ENCODE data around the gene ELOVL4.

The ELOVL4 gene

DNA sequence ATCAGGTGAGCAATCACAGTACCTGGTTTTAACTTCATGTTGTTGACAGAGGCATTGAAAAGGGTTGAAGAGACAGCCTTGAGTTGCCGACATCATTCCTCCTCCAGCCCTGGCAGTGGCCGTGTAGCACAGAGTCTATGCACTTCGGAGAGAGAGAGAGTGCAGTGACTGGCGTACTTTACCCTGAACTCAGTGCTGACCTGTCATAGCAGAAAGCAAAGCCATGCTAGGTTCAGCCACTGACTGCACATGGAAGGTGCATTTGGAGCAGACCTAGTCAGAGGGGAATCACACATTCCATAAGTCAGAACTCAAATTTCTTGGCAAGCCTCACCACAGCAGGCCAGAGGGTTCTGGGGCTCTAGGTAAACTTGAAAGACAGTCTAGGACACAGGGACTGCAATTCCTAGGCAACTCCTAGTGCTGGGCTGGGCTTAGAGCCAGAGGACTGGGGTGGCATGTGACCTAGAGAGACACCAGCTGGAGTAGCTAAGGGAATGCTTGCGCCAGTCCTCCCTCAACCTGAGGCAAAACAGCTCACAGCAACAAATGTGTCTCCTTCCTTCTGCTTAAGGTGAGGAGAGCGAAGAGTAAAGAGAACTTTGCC is 69.1 kb downstream of the ELOVL4 start:
- Histone ChIP-seq H3K9ac (ENCODE audit: low read depth, low read length) (no peak overlapping the region), H4K20me1 (ENCODE audit: insufficient read depth, low read length) (no peaks in the 10 kb centered on the region), H3K27me3 (ENCODE audit: insufficient read depth, low read length, poor library complexity) (peaks cover 5% of the 10 kb centered on the region), H3K4me3 (ENCODE audit: low read depth in 1 of 2, low read length in 2 of 2) (no peak overlapping the region), H3K9me3 (ENCODE audit: insufficient read depth, low read length, severe bottlenecking) (no peaks in the 10 kb centered on the region), H3K4me1 (ENCODE audit: insufficient read depth, low read length) (no peaks in the 10 kb centered on the region), H3K4me2 (ENCODE audit: insufficient read depth, low read length) (no peak overlapping the region), H3K27ac (ENCODE audit: low read length) (no peak overlapping the region), H3K79me2 (ENCODE audit: insufficient read depth, low read length) (no peaks in the 10 kb centered on the region), H3K36me3 (ENCODE audit: insufficient read depth, low read length) (no peaks in the 10 kb centered on the region), H2AFZ (ENCODE audit: low read depth, low read length) (no peak overlapping the region)
- DNase-seq (no peak), ATAC-seq (ENCODE audit: insufficient read depth, low read depth) (no peak)
- TF ChIP-seq, protein P1, sequence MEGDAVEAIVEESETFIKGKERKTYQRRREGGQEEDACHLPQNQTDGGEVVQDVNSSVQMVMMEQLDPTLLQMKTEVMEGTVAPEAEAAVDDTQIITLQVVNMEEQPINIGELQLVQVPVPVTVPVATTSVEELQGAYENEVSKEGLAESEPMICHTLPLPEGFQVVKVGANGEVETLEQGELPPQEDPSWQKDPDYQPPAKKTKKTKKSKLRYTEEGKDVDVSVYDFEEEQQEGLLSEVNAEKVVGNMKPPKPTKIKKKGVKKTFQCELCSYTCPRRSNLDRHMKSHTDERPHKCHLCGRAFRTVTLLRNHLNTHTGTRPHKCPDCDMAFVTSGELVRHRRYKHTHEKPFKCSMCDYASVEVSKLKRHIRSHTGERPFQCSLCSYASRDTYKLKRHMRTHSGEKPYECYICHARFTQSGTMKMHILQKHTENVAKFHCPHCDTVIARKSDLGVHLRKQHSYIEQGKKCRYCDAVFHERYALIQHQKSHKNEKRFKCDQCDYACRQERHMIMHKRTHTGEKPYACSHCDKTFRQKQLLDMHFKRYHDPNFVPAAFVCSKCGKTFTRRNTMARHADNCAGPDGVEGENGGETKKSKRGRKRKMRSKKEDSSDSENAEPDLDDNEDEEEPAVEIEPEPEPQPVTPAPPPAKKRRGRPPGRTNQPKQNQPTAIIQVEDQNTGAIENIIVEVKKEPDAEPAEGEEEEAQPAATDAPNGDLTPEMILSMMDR (IDR thresholded peaks at IDR 0.05; ENCODE audit: borderline replicate concordance, extremely low read depth, low read length, poor library complexity, severe bottlenecking), result no peak
- TF ChIP-seq EZH2 (IDR thresholded peaks at IDR 0.05; ENCODE audit: borderline replicate concordance, low read depth, low read length, severe bottlenecking), result no peak

DNA sequence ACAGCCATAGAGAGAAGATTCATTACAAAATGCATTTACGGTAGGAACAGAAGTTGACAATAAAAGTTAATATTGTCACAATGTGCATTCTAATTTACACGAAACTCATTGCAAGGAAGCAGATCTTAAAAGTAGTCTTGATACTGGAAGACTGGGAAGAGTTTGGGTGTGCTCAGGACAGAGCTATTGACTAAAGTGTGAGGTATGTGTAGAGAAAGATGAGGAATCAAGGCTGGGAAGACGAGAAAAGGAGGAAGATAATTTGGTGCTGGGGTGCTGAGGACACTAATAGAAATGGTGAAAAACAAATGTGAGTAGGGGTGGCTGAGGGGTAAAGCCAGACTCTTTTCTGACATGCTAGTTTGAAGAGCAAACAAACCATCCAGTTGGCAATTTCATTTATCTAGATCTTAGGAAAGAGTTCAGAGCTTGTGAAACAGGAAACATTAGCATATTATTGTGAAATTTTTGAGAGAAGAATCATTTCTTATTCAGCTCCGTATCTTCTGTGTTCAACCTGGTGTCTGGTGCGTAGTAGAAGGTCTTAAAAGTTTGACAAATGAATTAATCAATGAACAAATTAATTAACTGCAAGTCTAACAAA is 72.7 kb downstream of the ELOVL4 start:
- DNase-seq (no peak), ATAC-seq (ENCODE audit: insufficient read depth, low read depth) (no peak)
- Histone ChIP-seq H3K4me2 (ENCODE audit: insufficient read depth, low read length) (no peak overlapping the region), H2AFZ (ENCODE audit: low read depth, low read length) (no peak overlapping the region), H3K36me3 (ENCODE audit: insufficient read depth, low read length) (no peaks in the 10 kb centered on the region), H3K9me3 (ENCODE audit: insufficient read depth, low read length, severe bottlenecking) (no peaks in the 10 kb centered on the region), H3K79me2 (ENCODE audit: insufficient read depth, low read length) (no peaks in the 10 kb centered on the region), H3K9ac (ENCODE audit: low read depth, low read length) (no peak overlapping the region), H3K27me3 (ENCODE audit: insufficient read depth, low read length, poor library complexity) (peaks cover 5% of the 10 kb centered on the region), H3K4me3 (ENCODE audit: low read depth in 1 of 2, low read length in 2 of 2) (no peak overlapping the region), H4K20me1 (ENCODE audit: insufficient read depth, low read length) (no peaks in the 10 kb centered on the region), H3K27ac (ENCODE audit: low read length) (no peak overlapping the region), H3K4me1 (ENCODE audit: insufficient read depth, low read length) (peaks cover 7% of the 10 kb centered on the region)
- no peak for TF ChIP-seq EZH2 (IDR thresholded peaks at IDR 0.05; ENCODE audit: borderline replicate concordance, low read depth, low read length, severe bottlenecking)
- TF ChIP-seq, protein P1 (IDR thresholded peaks at IDR 0.05; ENCODE audit: borderline replicate concordance, extremely low read depth, low read length, poor library complexity, severe bottlenecking), result no peak

DNA sequence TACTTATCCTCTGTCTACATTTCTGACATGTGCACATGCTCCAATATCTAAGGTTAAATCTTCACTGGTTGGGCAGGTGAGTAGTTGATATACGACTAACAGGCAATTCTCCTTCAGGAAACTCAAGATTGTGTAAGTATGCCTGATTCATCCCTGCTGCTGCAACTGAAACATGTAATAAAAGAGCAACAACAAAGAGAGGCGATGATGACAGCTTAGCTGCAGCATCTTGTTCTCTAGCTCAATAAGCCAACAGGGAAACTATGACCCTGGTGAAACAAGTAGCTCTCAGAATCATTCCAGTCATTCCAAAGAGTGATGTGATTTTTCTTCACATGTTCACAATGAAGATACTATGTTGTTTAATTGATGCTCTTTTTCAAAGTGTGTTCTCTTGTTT is 74.4 kb downstream of the ELOVL4 start:
- no peak overlapping the region for H2AFZ ChIP-seq (ENCODE audit: low read depth, low read length)
- no peak overlapping the region for H3K4me3 ChIP-seq (ENCODE audit: low read depth in 1 of 2, low read length in 2 of 2)
- no peaks in the 10 kb centered on the region for H3K36me3 ChIP-seq (ENCODE audit: insufficient read depth, low read length)
- no peaks in the 10 kb centered on the region for H3K9me3 ChIP-seq (ENCODE audit: insufficient read depth, low read length, severe bottlenecking)
- no peak for TF ChIP-seq EZH2 (IDR thresholded peaks at IDR 0.05; ENCODE audit: borderline replicate concordance, low read depth, low read length, severe bottlenecking)
- TF ChIP-seq, protein P1 (IDR thresholded peaks at IDR 0.05; ENCODE audit: borderline replicate concordance, extremely low read depth, low read length, poor library complexity, severe bottlenecking), result no peak
- no peaks in the 10 kb centered on the region for H4K20me1 ChIP-seq (ENCODE audit: insufficient read depth, low read length)
- no peak for ATAC-seq (ENCODE audit: insufficient read depth, low read depth)
- no peak overlapping the region for H3K27ac ChIP-seq (ENCODE audit: low read length)
- H3K4me1 ChIP-seq (ENCODE audit: insufficient read depth, low read length), result peaks cover 21% of the 10 kb centered on the region
- no peak for DNase-seq
- H3K27me3 ChIP-seq (ENCODE audit: insufficient read depth, low read length, poor library complexity), result peaks cover 5% of the 10 kb centered on the region
- no peaks in the 10 kb centered on the region for H3K79me2 ChIP-seq (ENCODE audit: insufficient read depth, low read length)
- no peak overlapping the region for H3K4me2 ChIP-seq (ENCODE audit: insufficient read depth, low read length)
- H3K9ac ChIP-seq (ENCODE audit: low read depth, low read length), result no peak overlapping the region
